GM18861 (cell line): ENCODE results near the gene SLC5A5.
"Not testable (repeated sequence)": the region's sequence is repeated elsewhere in the genome, so short reads cannot be mapped to it uniquely, and the experiment has no call there.

Source experiments
- ATAC-seq: cut with Tn5 transposase; IDR thresholded peaks from one replicate; pipeline ENCODE4 v1.9.1; 2021; ENCODE audit not compliant: unreplicated experiment

Gene SLC5A5

GRCh38 chr19:17869114-17869608 lies 2.6 kb upstream of the SLC5A5 start:
- no peak for ATAC-seq

GRCh38 chr19:17871032-17871877 lies 490 bp upstream of the SLC5A5 start:
- no peak for ATAC-seq

GRCh38 chr19:17872251-17873001 lies 681 bp downstream of the SLC5A5 start:
- no peak for ATAC-seq

- no peak for ATAC-seq
Observed at GRCh38 chr19:17873786-17874757, 2.3 kb downstream of the SLC5A5 start.

GRCh38 chr19:17874758-17875135 lies 3.0 kb downstream of the SLC5A5 start:
- no peak for ATAC-seq

- no peak for ATAC-seq
Observed at GRCh38 chr19:17877696-17878095, 6.0 kb downstream of the SLC5A5 start.

GRCh38 chr19:17879466-17879865 lies 7.7 kb downstream of the SLC5A5 start:
- ATAC-seq = no peak

- ATAC-seq = no peak
Observed at GRCh38 chr19:17881701-17882100, 10.0 kb downstream of the SLC5A5 start.

DNA sequence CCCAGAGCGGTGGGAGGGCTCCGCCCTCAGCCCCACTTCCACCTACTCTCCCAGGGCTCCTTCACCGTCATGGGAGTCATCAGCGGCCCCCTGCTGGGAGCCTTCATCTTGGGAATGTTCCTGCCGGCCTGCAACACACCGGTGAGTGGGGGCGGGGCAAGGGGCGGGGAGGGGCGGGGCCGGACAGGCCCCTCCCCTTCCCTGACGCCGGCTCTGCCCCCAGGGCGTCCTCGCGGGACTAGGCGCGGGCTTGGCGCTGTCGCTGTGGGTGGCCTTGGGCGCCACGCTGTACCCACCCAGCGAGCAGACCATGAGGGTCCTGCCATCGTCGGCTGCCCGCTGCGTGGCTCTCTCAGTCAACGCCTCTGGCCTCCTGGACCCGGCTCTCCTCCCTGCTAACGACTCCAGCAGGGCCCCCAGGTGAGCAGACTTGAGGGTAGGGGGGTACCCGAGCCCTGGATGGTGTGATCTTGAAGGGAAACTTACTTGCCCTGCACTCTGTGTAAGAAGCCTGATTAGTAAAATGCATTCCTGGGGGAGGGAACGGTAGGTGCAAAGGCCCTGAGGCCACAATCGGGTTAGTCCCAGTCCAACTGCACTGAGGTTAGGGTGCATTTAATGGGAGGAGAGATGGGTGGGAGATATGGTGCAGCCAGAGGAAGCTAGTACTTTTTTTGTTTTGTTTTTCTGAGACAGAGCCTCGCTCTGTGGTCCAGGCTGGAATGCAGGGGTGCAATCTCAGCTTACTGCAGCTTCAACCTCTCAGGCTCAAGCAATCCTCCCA lies 12.1 kb downstream of the SLC5A5 start:
- no peak for ATAC-seq

DNA sequence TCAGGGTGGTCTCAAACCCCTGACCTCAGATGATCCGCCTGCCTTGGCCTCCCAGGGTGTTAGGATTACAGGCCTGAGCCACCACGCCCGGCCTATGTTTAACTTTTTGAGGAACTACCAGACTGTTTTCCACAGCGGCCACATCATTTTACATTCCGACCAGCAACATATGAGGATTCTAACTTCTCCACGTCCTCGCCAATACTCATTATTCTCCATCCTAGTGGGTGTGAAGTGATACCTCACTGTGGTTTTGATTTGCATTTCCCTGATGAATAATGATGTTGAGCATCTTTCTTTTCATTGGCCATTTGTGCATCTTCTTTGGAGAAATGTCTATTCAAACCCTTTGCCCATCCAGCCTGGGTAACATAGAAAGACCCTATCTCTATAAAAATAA lies 14.8 kb downstream of the SLC5A5 start:
- ATAC-seq = no peak

DNA sequence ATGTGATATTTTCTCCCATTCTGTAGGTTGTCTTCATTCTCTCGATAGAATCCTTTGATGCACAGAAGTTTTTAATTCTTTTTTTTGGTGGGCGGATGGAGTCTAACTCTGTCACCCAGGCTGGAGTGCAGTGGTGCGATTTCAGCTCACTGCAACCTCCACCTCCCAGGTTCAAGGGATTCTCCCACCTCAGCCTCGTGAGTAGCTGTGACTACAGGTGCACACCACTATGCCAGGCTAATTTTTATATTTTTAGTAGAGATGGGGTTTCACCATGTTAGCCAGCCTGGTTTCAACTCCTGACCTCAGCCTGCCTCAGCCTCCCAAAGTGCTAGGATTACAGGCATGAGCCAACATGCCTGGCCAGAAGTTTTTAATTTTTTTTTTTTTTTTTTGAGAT lies 15.5 kb downstream of the SLC5A5 start:
- not testable (repeated sequence) for ATAC-seq

GRCh38 chr19:17888260-17888659 lies 16.5 kb downstream of the SLC5A5 start:
- no peak for ATAC-seq

- no peak for ATAC-seq
Observed at GRCh38 chr19:17889609-17890214, 18.0 kb downstream of the SLC5A5 start.

- no peak for ATAC-seq
Observed at GRCh38 chr19:17893766-17894165, 22.0 kb downstream of the SLC5A5 start.

GRCh38 chr19:17902701-17903100 lies 31.0 kb downstream of the SLC5A5 start:
- ATAC-seq = no peak

- ATAC-seq = no peak
Observed at GRCh38 chr19:17908244-17908643, 36.5 kb downstream of the SLC5A5 start.

DNA sequence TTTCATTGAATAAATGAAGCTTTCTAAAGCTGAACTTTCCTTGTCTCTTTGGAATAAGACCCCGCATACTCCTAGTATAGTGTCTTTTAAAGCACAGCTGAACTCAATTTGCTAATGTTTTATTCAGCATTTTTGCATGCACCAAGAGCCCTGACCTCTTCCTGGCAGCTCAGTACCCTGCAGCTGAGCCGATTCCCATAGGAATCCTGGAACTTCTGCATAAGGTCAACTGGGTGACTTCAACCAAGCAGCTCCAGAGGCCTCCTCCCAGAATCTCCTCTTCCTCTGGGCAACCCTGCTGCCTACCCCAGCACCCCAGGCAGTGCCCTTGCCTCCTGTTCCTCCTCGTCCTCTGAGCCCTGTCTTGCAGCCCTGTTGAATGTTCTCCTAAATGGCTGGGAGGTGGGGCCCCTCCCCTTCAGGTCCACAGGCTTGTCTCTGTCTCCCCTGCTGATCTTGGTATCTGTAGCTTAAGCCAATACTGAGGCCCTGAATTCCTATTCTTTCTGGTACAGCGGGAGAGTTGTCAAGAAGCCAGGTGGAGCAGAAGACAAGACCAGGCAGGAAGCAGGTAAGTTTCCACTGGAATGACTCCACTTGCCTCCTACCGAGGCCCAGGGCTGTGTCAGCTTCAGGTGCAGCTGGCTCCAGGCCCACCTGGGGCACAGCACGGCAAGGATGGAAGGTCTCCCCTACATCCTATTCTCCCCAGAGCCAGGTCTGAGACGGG lies 37.4 kb downstream of the SLC5A5 start:
- ATAC-seq = no peak

DNA sequence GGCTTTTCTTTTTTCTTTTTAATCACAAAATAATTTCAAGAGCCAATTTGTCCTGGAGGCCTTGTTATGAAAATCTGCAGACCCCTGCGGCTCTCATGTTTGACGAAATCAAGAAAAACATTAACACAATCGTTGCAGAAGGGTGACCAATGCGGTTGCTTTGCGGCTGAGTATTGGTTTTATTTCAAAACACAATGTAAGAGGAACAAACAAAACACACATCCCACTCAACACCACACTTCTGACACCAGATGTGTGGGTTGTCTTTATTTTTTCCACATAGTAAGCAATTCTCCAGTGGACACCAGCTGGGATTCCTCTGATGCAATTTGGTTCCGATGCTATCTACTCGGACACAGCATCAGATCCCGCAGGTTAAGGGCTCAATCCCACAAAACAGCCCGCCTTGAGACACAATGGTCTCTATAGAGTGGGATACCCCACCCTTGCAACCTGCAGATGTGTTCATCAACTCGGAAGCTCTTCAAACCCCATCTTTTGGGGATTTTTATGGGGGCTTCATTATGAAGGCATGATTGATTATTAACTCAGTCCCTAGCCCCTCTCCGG lies 39.1 kb downstream of the SLC5A5 start:
- ATAC-seq = no peak
